HCT116 (cell line): ENCODE results near the gene MATR3.

Experiments
- CEBPB ChIP-seq: IDR thresholded peaks from 2 replicates; pipeline ENCODE4 v1.6.1; 2012; ENCODE audit warnings: low read depth
- CTCF ChIP-seq, 3 experiments: fragments of 200-600 bp in 1 of 3; sonication (generic) in 1 of 3; IDR thresholded peaks in 2 of 3; conservative IDR thresholded peaks in 1 of 3; 2 replicates each; pipeline ENCODE4 v1.5.1; 2012 to 2017; ENCODE audit warnings: low read depth in 2 of 3, low read length in 2 of 3, antibody characterized with exemption in 1 of 3, borderline replicate concordance in 1 of 3, control low read depth in 1 of 3, mild to moderate bottlenecking in 1 of 3, mixed read lengths in 1 of 3, mixed run types in 1 of 3, moderate library complexity in 1 of 3; ENCODE audit not compliant: insufficient read depth in 1 of 3
- EZH2 ChIP-seq: fragments of 200-600 bp; sonication (generic); IDR thresholded peaks from 2 replicates; pipeline ENCODE4 v1.6.1; 2017; ENCODE audit warnings: antibody characterized with exemption, mixed run types
- EZH2phosphoT487 ChIP-seq: fragments of 200-600 bp; IDR thresholded peaks from 2 replicates; pipeline ENCODE4 v1.6.1; 2018; ENCODE audit warnings: antibody characterized with exemption, borderline replicate concordance
- POLR2A ChIP-seq: IDR thresholded peaks from 2 replicates; pipeline ENCODE4 v1.7.0; 2011; ENCODE audit warnings: borderline replicate concordance; ENCODE audit not compliant: insufficient read depth, insufficient read length; ENCODE audit errors: extremely low read depth
- POLR2AphosphoS5 ChIP-seq: IDR thresholded peaks from 2 replicates; pipeline ENCODE4 v1.6.1; 2011; ENCODE audit warnings: mild to moderate bottlenecking, low read depth, low read length, moderate library complexity
- RAD21 ChIP-seq: IDR thresholded peaks from 2 replicates; pipeline ENCODE4 v1.6.1; 2012; ENCODE audit warnings: low read depth, mild to moderate bottlenecking
- REST ChIP-seq: IDR thresholded peaks from 2 replicates; pipeline ENCODE4 v1.6.1; 2012; ENCODE audit warnings: low read depth
- SIN3A ChIP-seq: IDR thresholded peaks from 2 replicates; pipeline ENCODE4 v1.6.1; 2012; ENCODE audit warnings: low read depth
- SRF ChIP-seq: IDR thresholded peaks from 2 replicates; pipeline ENCODE4 v1.6.1; 2012; ENCODE audit warnings: low read depth
- TCF7L2 ChIP-seq: IDR thresholded peaks from 2 replicates; pipeline ENCODE4 v1.7.0; 2011; ENCODE audit warnings: borderline replicate concordance, inconsistent platforms; ENCODE audit not compliant: insufficient read depth, insufficient read length; ENCODE audit errors: extremely low read depth
- ZBTB33 ChIP-seq: IDR thresholded peaks from 2 replicates; pipeline ENCODE4 v1.6.1; 2011; ENCODE audit warnings: mild to moderate bottlenecking, low read length, moderate library complexity; ENCODE audit not compliant: insufficient replicate concordance; ENCODE audit errors: extremely low read depth
- ZNF274 ChIP-seq: fragments of 200-500 bp; sonication (Bioruptor generic); IDR thresholded peaks from 2 replicates; pipeline ENCODE4 v1.6.1; 2014; ENCODE audit warnings: mild to moderate bottlenecking, low read depth, low read length, inconsistent platforms

- TF ChIP-seq SRF (no peak), CTCF (IDR thresholded peaks at IDR 0.05 in 2 of 3, conservative IDR thresholded peaks at IDR 0.05 in 1 of 3; ENCODE audit: borderline replicate concordance in 1 of 3, insufficient read depth in 1 of 3, low read depth in 2 of 3, low read length in 2 of 3) (no peak), EZH2 (no peak), ZBTB33 (no peak), POLR2A (no peak), RAD21 (no peak), POLR2AphosphoS5 (no peak), EZH2phosphoT487 (no peak), CEBPB (no peak), REST (no peak), TCF7L2 (no peak), SIN3A (no peak), ZNF274 (no peak)
These were observed 41.7 kb upstream of the MATR3 start for GRCh38 chr5:139251695-139252288.
